Measurements from ENCODE around the gene PFDN1.

DNA sequence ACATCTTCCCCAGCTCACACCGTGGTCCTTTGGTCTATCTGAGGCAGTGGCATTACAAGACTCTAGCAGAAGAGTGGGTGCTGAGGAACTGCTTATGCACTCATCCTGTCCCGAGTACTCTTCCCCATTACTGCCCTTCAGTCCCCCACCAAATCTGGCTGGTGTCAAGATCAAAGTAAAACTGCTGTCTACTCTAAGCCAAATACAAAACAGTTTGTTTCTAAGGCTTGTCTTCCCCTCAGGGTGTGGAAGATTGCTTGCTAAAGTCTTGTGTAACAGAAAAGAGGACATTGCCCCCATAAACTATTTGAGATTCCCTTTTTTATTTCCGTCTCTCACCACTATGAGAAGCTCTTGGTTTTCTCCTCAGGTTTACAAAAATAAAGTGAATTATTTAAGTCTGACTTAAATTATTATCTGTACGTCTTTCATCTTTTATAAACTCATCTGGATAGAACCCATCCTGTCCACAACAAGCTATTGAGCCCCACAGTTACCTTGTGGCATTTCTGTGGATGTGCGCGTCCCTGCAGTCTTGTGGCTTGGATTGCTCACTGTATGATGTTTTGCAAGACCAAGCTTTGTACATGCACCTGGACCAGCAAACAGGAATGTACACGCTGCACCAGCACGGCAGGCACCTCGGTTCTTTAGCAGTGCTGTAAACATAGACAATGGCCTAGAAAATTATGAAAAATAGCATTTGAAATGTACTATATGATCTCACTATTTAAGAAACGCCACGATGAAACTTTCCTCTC, 66.9 kb downstream of the PFDN1 start:
- TF ChIP-seq REST (IDR thresholded peaks at IDR 0.05; ENCODE audit: low read depth) (no peak), CREB1 (IDR thresholded peaks at IDR 0.05; ENCODE audit: low read depth) (no peak), TEAD4 (IDR thresholded peaks at IDR 0.05) (no peak), RAD21 (IDR thresholded peaks at IDR 0.05; ENCODE audit: low read depth) (no peak)

Data from Ishikawa (cell line).